SK-N-MC (cell line): Measurements from ENCODE around the gene TTBK1.
A peak's percentile ranks its signal among the peaks of the same experiment; 100 is the strongest.

Source experiments
- DNase-seq: peaks from one replicate; pipeline ENCODE4 v3.0.0-alpha.2; 2011; ENCODE audit warnings: low read depth, low spot score
- H3K27ac ChIP-seq: fragments of 200-600 bp; sonication (generic); 2 replicates; pipeline ENCODE4 v1.5.1; 2016; ENCODE audit warnings: mixed run types
- H3K36me3 ChIP-seq: fragments of 200-600 bp; sonication (generic); 2 replicates; pipeline ENCODE4 v1.6.1; 2017; ENCODE audit warnings: antibody characterized with exemption, low read length, mixed read lengths; ENCODE audit not compliant: insufficient read depth
- H3K4me3 ChIP-seq: fragments of 200-600 bp; sonication (generic); 2 replicates; pipeline ENCODE4 v1.5.1; 2016
- H3K9ac ChIP-seq: fragments of 200-600 bp; sonication (generic); 2 replicates; pipeline ENCODE4 v1.8.0; 2017; ENCODE audit warnings: mixed run types, mixed read lengths; ENCODE audit not compliant: insufficient read length
- H3K9me3 ChIP-seq: fragments of 200-600 bp; sonication (generic); 2 replicates; pipeline ENCODE4 v1.6.1; 2017; ENCODE audit warnings: low read depth, mild to moderate bottlenecking, antibody characterized with exemption, low read length, moderate library complexity, mixed read lengths
- EZH2 ChIP-seq: fragments of 200-600 bp; sonication (generic); IDR thresholded peaks from one replicate; pipeline ENCODE4 v1.6.1; 2017; ENCODE audit warnings: antibody characterized with exemption
- FOXP2 ChIP-seq: optimal IDR thresholded peaks from 2 replicates; pipeline ENCODE3; 2011; ENCODE audit warnings: mild to moderate bottlenecking, moderate library complexity; ENCODE audit not compliant: insufficient read depth; ENCODE audit errors: extremely low read length, control extremely low read depth
- POLR2AphosphoS5 ChIP-seq: IDR thresholded peaks from 2 replicates; pipeline ENCODE4 v1.6.1; 2012; ENCODE audit warnings: mild to moderate bottlenecking, low read depth, low read length, borderline replicate concordance

TTBK1 gene

GRCh38 chr6:43220439-43220951, 22.8 kb upstream of the TTBK1 start:
- TF ChIP-seq EZH2 (no peak), FOXP2 (no peak), POLR2AphosphoS5 (no peak)
- DNase-seq: no peak
- Histone ChIP-seq H3K9me3 (no peaks in the 10 kb centered on the region), H3K27ac (no peak overlapping the region), H3K36me3 (peaks cover 2% of the 10 kb centered on the region; the same call in 1 of the 2 replicates), H3K9ac (no peak overlapping the region), H3K4me3 (no peak overlapping the region)

- TF ChIP-seq POLR2AphosphoS5 (0 out of 2 replicates have a peak, but pooled peaks have one; percentile 8), EZH2 (no peak), FOXP2 (no peak)
These were observed 22.0 kb upstream of the TTBK1 start for GRCh38 chr6:43221046-43221972.

GRCh38 chr6:43222418-43223059, 20.7 kb upstream of the TTBK1 start:
- Histone ChIP-seq H3K4me3 (no peak overlapping the region), H3K9me3 (no peaks in the 10 kb centered on the region), H3K27ac (no peak overlapping the region), H3K9ac (no peak overlapping the region), H3K36me3 (peaks cover 6% of the 10 kb centered on the region; the same call in 1 of the 2 replicates)
- TF ChIP-seq FOXP2 (no peak), POLR2AphosphoS5 (no peak; the same call in 1 of the 2 replicates), EZH2 (no peak)
- DNase-seq: no peak

More at GRCh38 chr6:43221046-43221972, 22.0 kb upstream of the TTBK1 start:
- no peak for DNase-seq
- no peak overlapping the region for H3K4me3 ChIP-seq
- peaks cover 6% of the 10 kb centered on the region; the same call in 1 of the 2 replicates for H3K36me3 ChIP-seq
- H3K9ac ChIP-seq: no peak overlapping the region
- no peaks in the 10 kb centered on the region for H3K9me3 ChIP-seq
- no peak overlapping the region for H3K27ac ChIP-seq

GRCh38 chr6:43223175-43223574, 20.1 kb upstream of the TTBK1 start:
- H3K9me3 ChIP-seq: no peaks in the 10 kb centered on the region
- no peak overlapping the region for H3K27ac ChIP-seq
- H3K9ac ChIP-seq: no peak overlapping the region
- no peak for DNase-seq
- peaks cover 6% of the 10 kb centered on the region; the same call in 1 of the 2 replicates for H3K36me3 ChIP-seq
- TF ChIP-seq FOXP2 (no peak), EZH2 (no peak), POLR2AphosphoS5 (no peak; the same call in 1 of the 2 replicates)
- H3K4me3 ChIP-seq: no peak overlapping the region

DNA sequence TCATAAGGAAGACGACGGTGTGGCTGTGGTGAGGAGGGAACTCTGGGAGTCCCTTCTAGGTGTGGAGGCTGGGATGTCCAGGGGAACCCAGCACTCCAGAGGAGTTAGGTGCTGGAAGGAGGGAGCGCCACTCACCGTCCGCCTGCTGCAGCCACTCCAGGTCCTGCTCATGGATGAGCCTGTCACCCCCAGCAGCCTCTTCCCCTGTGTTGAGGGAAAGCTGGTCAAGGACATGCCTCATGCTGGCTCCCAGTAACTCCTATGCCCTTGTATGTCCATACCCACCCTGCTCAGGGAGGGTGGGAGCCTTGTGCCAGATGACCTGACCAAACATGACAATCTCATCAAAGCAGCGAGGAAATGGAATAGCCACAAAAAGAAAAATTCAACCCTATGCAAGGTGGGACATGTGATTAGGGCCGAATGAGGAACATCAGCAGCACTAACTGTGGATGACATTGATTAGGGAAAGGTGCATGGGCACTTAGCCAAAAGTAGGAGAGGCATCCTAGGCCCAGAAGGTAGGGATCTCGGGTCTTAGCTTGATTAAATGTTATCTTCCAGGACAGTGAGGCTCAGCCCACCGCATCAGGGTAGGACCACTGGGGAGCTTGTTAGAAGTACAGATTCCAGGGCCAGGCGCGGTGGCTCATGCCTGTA, 17.0 kb upstream of the TTBK1 start:
- H3K27ac ChIP-seq: no peak overlapping the region
- no peak overlapping the region for H3K9ac ChIP-seq
- H3K36me3 ChIP-seq: peaks cover 6% of the 10 kb centered on the region; the same call in 1 of the 2 replicates
- no peak for DNase-seq
- TF ChIP-seq FOXP2: no peak
- no peak for TF ChIP-seq POLR2AphosphoS5
- no peak for TF ChIP-seq EZH2
- no peaks in the 10 kb centered on the region for H3K9me3 ChIP-seq
- no peak overlapping the region for H3K4me3 ChIP-seq

DNA sequence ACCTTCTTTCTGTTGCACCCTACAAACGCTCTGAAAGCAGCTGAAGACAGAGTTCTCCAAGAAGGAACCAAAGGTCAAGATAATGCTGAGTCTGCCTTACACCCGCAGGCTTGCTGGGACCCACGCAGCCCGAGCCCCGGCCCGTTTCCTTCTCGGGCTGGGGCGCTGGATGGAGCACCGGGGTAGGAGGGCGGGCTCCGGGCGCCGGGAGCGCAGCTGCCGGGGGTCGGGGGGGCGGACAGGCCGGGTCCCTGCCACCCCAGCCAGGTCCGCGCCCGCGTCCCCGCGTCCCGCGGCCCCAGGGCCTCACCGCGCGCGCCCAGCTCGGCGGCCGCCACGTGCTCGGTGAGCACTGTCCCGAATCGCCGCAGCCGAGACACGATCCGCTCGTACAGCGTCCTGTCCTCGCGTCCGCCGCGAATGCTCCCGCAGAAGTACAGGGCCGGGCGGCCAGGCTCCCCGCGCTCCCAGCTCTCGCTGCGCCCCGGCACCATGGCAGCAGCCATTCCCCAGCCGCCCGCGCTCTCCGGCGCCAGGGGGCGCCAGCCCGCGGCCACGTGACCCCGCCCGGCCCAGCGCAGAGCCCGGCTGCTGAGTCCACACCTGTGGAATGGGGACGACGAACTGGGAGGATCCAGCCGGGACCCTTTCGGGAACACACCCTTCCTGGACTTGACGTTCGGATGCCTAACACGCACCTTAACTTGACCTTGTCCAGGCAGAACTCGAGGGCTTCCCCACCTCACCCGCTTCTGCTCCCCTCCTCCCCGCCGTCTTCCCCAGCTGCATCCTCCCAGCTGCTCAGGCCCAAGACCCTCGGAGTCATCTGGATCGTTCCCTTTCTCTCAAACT, 14.1 kb upstream of the TTBK1 start, which contains the start of gene DNPH1:
Gene DNPH1 (minus strand): TSS at position 531 of the 852 bp plus-strand sequence. CDS start 25 bp downstream, at position 506.
- H3K9me3 ChIP-seq: no peaks in the 10 kb centered on the region
- DNase-seq: no peak
- H3K4me3 ChIP-seq: peak within 1 kb of the TSS; percentile 87
- TF ChIP-seq POLR2AphosphoS5: peak; percentile 73; the same call in 1 of the 2 replicates
- peak; percentile 17 for TF ChIP-seq FOXP2
- no peak for TF ChIP-seq EZH2
- no peak within 1 kb of the TSS for H3K27ac ChIP-seq
- peak within 1 kb of the TSS; percentile 88 for H3K9ac ChIP-seq
- peaks cover 6% of the 10 kb centered on the region; the same call in 1 of the 2 replicates for H3K36me3 ChIP-seq

GRCh38 chr6:43229803-43230620, 13.3 kb upstream of the TTBK1 start:
- Histone ChIP-seq H3K9ac (no peak overlapping the region), H3K36me3 (peaks cover 6% of the 10 kb centered on the region; the same call in 1 of the 2 replicates), H3K4me3 (peak overlapping the region; percentile 87; the same call in 1 of the 2 replicates), H3K9me3 (no peaks in the 10 kb centered on the region), H3K27ac (no peak overlapping the region)
- TF ChIP-seq POLR2AphosphoS5 (no peak), FOXP2 (no peak), EZH2 (no peak)
- no peak for DNase-seq
